Lower leg skin (tissue), 4 donors: ENCODE results near the gene GPD2. TPM values are rescaled to one million over a fixed set of nuclear protein-coding genes. Genes with fewer than 3 reads are reported as not detected.

ENCODE experiments used
- DNase-seq, 2 donors: peaks; one replicate each; pipeline ENCODE4 v3.0.0-alpha.2; 2019; ENCODE audit warnings: low spot score in 2 of 2
- H3K4me3 ChIP-seq: fragments of 200-600 bp; sonication (generic); 2 replicates; pipeline ENCODE4 v1.5.1; 2017; ENCODE audit warnings: mild to moderate bottlenecking, low read depth; ENCODE audit not compliant: poor library complexity, severe bottlenecking
- POLR2A ChIP-seq, 2 donors: fragments of 450-650 bp; IDR thresholded peaks; one replicate each; pipeline ENCODE4 v1.6.1; 2016 to 2017; ENCODE audit warnings: antibody characterized with exemption in 2 of 2, mild to moderate bottlenecking in 1 of 2, moderate library complexity in 1 of 2
- WGBS, 2 donors: methylation state at CpG; one replicate each; pipeline ENCODE4 v1.1.5; 2018; 5-methylcytosine and 5-hydroxymethylcytosine counted together
- intact Hi-C: fragments of 100-400 bp; cut with DNase I; formaldehyde crosslinking; loops from one replicate; pipeline ENCODE4 v1.15.0; 2023; ENCODE audit warnings: low total_unique reads
- total RNA-seq, 4 donors: library from RNA; depleted of rRNA; stranded (reverse); fragments of >200 nt; gene quantifications; one replicate each; pipeline ENCODE4 v1.1.0, GENCODE V29; 2016
- TF ChIP-seq, protein P1 (sequence below), 3 donors: fragments of 450-650 bp; IDR thresholded peaks; one replicate each; pipeline ENCODE4 v1.5.1; 2016; ENCODE audit warnings: antibody characterized with exemption in 3 of 3, mild to moderate bottlenecking in 3 of 3, moderate library complexity in 2 of 3

GPD2 gene
- total RNA-seq, result 10 to 100 TPM; 50.0 to 83.5 (median 64.6) TPM

DNA sequence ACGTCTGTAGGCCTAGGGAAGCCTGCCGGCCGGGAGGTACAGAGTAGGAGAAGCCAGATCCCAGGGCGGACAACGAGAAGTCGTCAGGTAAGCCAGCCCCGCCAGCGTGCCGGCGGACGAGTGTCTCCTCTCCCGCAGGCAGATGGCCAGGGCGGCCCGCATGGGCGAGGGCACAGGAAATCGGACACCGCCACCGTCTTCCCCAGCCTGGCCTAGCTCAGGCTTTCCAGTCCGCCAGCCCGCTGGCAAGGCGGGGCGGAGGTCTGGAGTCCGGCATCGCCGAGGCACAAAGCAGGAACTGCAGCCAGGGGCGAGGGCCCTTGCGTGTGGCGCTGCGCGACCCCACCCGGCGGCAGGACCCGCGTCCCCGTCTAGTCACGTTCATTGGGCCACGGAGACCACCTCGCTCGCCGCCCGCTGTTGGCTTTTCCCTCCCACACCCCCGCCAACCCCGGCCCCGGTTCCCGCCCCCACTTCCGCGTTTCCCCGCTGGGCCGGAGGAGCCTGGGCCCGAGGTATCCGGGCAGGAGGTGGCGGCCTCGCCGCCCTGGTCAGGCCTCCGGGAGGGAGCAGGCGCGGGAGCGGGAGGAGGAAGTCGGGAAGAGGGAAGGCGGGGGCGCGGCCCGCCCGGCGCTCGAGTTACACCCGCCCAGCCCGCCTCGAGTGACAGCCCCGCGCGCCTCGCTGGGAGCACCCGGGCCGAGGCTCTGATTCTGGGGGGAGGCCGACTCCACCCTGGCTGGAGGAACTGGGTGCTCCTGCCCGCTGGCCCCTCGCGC is at the start of gene GPD2:
TSS of gene GPD2 (plus strand) at position 662 of the 779 bp plus-strand sequence. CDS start 39,727 bp downstream, outside the sequence.
- WGBS, 2 donors, result 0% methylated on average over 9 to 25 of the region's 79 CpGs
- intact Hi-C loops, result no loop called here
- TF ChIP-seq, protein P1, sequence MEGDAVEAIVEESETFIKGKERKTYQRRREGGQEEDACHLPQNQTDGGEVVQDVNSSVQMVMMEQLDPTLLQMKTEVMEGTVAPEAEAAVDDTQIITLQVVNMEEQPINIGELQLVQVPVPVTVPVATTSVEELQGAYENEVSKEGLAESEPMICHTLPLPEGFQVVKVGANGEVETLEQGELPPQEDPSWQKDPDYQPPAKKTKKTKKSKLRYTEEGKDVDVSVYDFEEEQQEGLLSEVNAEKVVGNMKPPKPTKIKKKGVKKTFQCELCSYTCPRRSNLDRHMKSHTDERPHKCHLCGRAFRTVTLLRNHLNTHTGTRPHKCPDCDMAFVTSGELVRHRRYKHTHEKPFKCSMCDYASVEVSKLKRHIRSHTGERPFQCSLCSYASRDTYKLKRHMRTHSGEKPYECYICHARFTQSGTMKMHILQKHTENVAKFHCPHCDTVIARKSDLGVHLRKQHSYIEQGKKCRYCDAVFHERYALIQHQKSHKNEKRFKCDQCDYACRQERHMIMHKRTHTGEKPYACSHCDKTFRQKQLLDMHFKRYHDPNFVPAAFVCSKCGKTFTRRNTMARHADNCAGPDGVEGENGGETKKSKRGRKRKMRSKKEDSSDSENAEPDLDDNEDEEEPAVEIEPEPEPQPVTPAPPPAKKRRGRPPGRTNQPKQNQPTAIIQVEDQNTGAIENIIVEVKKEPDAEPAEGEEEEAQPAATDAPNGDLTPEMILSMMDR (IDR thresholded peaks at IDR 0.05), result no peak
- peak in 1 of 2 donors; percentile 24 for TF ChIP-seq POLR2A (IDR thresholded peaks at IDR 0.05)
- H3K4me3 ChIP-seq, result peak within 1 kb of the TSS; percentile 37
- peak; percentile 88 to 98 for DNase-seq

DNA sequence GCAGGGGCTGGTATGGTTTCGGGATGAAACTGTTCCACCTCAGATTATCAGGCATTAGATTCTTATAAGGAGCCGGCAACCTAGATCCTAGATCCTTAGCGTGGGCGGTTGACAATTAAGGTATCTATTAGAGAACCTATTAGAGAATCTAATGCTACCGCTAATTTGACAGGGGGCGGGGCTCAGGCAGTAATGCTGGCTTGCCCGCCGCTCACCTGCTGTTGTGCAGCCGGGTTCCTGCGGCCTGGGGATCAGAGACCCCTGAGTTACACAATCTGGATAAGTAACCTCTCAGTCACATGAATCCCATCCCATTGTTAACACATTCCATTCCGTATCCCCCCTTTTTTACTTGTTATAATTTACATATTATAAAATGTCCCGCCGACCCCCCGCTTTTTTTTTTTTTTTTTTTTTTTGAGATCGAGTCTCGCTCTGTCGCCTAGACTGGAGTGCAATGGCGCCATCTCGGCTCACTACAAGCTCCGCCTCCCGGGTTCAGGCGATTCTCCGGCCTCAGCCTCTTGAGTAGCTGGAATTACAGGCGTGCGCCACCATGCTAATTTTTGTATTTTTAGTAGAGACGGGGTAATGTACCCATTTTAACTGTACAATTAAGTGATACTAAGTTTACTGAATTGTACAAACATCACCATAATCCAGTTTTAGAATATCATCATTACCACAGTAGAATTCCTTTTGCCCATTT is 42.0 kb upstream of the GPD2 start:
- H3K4me3 ChIP-seq, result no peak overlapping the region
- no peak for TF ChIP-seq POLR2A (IDR thresholded peaks at IDR 0.05)
- TF ChIP-seq, protein P1 (IDR thresholded peaks at IDR 0.05), result no peak
- intact Hi-C loops, result no loop called here
- DNase-seq, result no peak
- 89 to 90% methylated on average over 26 of the region's 26 CpGs for WGBS, 2 donors

DNA sequence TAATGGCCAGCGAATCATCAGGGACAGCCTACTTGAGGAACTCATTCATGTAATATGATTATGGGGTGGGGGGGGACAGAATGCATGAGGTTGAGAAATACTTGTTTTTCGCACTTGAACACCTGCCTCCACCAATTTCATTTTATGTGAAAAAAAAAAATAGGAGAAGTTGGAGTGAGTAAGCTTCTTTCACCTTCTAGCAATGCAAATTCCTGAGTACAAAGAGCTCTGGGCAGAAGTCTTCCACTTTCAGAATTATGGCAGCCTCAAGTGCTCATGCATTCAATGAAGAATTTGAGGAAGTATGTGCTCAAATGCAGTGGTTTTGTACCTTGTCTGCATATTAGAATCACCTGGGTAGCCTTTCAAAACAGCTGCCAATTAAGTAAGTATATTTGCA is 40.1 kb upstream of the GPD2 start:
- intact Hi-C loops, result no loop called here
- no peak overlapping the region for H3K4me3 ChIP-seq
- DNase-seq, result no peak
- TF ChIP-seq, protein P1 (IDR thresholded peaks at IDR 0.05), result no peak
- no peak for TF ChIP-seq POLR2A (IDR thresholded peaks at IDR 0.05)
- WGBS, 2 donors, result 81 to 89% methylated on average over 2 of the region's 2 CpGs

DNA sequence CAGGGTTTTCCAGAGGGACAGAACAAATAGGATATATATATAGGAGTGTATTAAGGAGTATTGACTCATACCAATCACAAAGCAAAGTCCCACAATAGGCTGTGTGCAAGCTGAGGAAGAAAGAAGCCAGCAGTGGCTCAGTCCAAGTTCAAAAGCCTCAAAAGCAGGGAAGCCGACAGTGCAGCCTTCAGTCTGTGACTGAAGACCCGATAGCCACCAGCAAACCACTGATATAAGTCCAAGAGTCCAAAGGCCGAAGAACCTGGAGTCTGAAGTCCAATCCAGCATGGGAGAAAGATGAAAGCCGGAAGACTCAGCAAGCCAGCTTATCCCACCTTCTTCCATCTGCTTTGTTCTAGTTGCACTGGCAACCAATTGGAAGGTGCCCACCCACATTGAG is 39.0 kb upstream of the GPD2 start:
- H3K4me3 ChIP-seq, result no peak overlapping the region
- 95 to 98% methylated on average over 4 of the region's 4 CpGs for WGBS, 2 donors
- DNase-seq, result no peak
- TF ChIP-seq, protein P1 (IDR thresholded peaks at IDR 0.05), result no peak
- TF ChIP-seq POLR2A (IDR thresholded peaks at IDR 0.05), result no peak
- intact Hi-C loops, result no loop called here

DNA sequence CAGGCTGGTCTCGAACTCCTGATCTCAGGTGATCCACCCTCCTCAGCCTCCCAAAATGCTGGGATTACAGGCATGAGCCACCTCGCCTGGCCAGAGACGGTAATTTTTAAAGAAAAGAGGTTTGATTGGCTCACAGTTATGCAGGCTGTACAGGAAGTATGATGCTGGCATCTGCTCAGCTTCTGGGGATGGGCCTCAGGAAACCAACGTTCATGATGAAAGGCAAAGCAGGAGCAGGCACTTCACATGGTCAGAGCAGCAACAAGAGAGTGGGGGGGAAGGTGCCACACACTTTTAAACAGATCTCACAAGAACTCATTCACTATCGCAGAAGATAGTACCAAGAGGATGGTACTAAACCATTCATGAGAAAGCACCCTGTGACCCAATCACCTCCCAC is 38.0 kb upstream of the GPD2 start:
- H3K4me3 ChIP-seq, result no peak overlapping the region
- no peak for TF ChIP-seq POLR2A (IDR thresholded peaks at IDR 0.05)
- TF ChIP-seq, protein P1 (IDR thresholded peaks at IDR 0.05), result no peak
- 71 to 78% methylated on average over 5 of the region's 5 CpGs for WGBS, 2 donors

More for the DNA sequence above, 38.0 kb upstream of the GPD2 start:
- DNase-seq, result no peak
- intact Hi-C loops, result no loop called here
